CD4-positive, alpha-beta T cell treated with Interleukin-21 for 1 hour (primary cell): Measurements from ENCODE around the gene AGAP1.
"Not testable (repeated sequence)": the region's sequence is repeated elsewhere in the genome, so short reads cannot be mapped to it uniquely, and the experiment has no call there.

Source experiments
- DNase-seq: peaks from one replicate; pipeline ENCODE4 v3.0.0-alpha.2; 2020

AGAP1 gene

GRCh38 chr2:236056141-236056540, 562.3 kb downstream of the AGAP1 start:
- no peak for DNase-seq

GRCh38 chr2:236057375-236057774, 563.5 kb downstream of the AGAP1 start:
- no peak for DNase-seq

GRCh38 chr2:236061497-236061896, 567.7 kb downstream of the AGAP1 start:
- no peak for DNase-seq

GRCh38 chr2:236061899-236062298, 568.1 kb downstream of the AGAP1 start:
- no peak for DNase-seq

- not testable (repeated sequence) for DNase-seq
These were observed 569.0 kb downstream of the AGAP1 start for GRCh38 chr2:236062806-236063205.

- no peak for DNase-seq
These were observed 570.2 kb downstream of the AGAP1 start for GRCh38 chr2:236063994-236064393.

GRCh38 chr2:236065314-236066160, 571.7 kb downstream of the AGAP1 start:
- no peak for DNase-seq

- DNase-seq = no peak
These were observed 576.4 kb downstream of the AGAP1 start for GRCh38 chr2:236070236-236070635.

GRCh38 chr2:236073246-236073645, 579.4 kb downstream of the AGAP1 start:
- DNase-seq = no peak

- no peak for DNase-seq
These were observed 580.2 kb downstream of the AGAP1 start for GRCh38 chr2:236073867-236074655.

GRCh38 chr2:236075802-236076201, 582.0 kb downstream of the AGAP1 start:
- DNase-seq = no peak

- no peak for DNase-seq
These were observed 584.7 kb downstream of the AGAP1 start for GRCh38 chr2:236078297-236079255.

- DNase-seq = no peak
These were observed 586.6 kb downstream of the AGAP1 start for GRCh38 chr2:236080412-236080811.

GRCh38 chr2:236081171-236081570, 587.3 kb downstream of the AGAP1 start:
- no peak for DNase-seq

GRCh38 chr2:236082061-236082460, 588.2 kb downstream of the AGAP1 start:
- no peak for DNase-seq

GRCh38 chr2:236083934-236084333, 590.1 kb downstream of the AGAP1 start:
- DNase-seq = no peak

GRCh38 chr2:236085211-236085610, 591.4 kb downstream of the AGAP1 start:
- DNase-seq = no peak

- DNase-seq = no peak
These were observed 591.8 kb downstream of the AGAP1 start for GRCh38 chr2:236085647-236086046.

GRCh38 chr2:236086403-236086970, 592.6 kb downstream of the AGAP1 start:
- DNase-seq = no peak

GRCh38 chr2:236086971-236087465, 593.2 kb downstream of the AGAP1 start:
- no peak for DNase-seq

GRCh38 chr2:236088368-236089057, 594.7 kb downstream of the AGAP1 start:
- DNase-seq = no peak
